GM13976 (cell line): ENCODE data around the gene TENM4.
A peak's percentile ranks its signal among the peaks of the same experiment; 100 is the strongest.

Experiments
- DNase-seq: peaks from one replicate; pipeline ENCODE4 v3.0.0; 2012; ENCODE audit warnings: low spot score
- in situ Hi-C: fragments of 300-500 bp; cut with MboI; formaldehyde crosslinking; loops from one replicate; pipeline ENCODE4 v1.12.0; 2022; ENCODE audit warnings: low sequenced_read_pairs, mixed read lengths, inconsistent platforms; ENCODE audit not compliant: unreplicated experiment
- TF ChIP-seq, protein P1 (sequence below): IDR thresholded peaks from 2 replicates; pipeline ENCODE4 v1.5.1; 2012; ENCODE audit warnings: borderline replicate concordance, mild to moderate bottlenecking; ENCODE audit not compliant: insufficient read depth; ENCODE audit errors: extremely low read depth, missing control alignments, control extremely low read depth

Gene TENM4

DNA sequence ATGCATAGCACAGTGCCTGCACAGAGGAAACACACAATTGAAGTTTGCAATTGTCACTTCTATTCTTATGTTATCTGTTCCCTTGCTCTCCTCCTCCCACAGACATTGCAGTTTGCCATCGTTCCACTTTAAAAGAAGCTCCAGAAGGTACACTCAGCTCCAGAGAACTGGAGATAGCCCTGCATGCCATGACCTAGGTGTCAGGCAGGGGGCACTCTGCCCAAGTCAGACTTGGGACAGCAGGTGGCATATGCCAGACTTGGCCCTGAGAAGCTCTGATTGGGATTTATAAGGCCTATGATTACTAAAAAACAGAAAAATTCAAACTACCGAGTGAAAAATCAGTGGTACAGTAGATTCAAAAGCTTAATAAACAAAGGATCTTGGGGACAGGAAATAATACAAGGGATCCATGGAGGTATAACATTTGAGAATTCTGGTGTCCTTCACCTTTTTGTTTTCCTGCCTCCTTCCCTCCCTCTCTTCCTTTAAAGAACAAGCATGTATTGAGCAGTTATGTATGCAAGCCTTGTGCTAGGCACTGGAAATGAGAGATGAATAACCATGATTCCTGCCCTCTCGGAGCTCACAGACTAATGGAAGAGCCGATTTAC lies 40.0 kb downstream of the TENM4 start:
- TF ChIP-seq, protein P1, sequence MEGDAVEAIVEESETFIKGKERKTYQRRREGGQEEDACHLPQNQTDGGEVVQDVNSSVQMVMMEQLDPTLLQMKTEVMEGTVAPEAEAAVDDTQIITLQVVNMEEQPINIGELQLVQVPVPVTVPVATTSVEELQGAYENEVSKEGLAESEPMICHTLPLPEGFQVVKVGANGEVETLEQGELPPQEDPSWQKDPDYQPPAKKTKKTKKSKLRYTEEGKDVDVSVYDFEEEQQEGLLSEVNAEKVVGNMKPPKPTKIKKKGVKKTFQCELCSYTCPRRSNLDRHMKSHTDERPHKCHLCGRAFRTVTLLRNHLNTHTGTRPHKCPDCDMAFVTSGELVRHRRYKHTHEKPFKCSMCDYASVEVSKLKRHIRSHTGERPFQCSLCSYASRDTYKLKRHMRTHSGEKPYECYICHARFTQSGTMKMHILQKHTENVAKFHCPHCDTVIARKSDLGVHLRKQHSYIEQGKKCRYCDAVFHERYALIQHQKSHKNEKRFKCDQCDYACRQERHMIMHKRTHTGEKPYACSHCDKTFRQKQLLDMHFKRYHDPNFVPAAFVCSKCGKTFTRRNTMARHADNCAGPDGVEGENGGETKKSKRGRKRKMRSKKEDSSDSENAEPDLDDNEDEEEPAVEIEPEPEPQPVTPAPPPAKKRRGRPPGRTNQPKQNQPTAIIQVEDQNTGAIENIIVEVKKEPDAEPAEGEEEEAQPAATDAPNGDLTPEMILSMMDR: peak; percentile 50
- peak; percentile 23 for DNase-seq
- in situ Hi-C loops: no loop called here

DNA sequence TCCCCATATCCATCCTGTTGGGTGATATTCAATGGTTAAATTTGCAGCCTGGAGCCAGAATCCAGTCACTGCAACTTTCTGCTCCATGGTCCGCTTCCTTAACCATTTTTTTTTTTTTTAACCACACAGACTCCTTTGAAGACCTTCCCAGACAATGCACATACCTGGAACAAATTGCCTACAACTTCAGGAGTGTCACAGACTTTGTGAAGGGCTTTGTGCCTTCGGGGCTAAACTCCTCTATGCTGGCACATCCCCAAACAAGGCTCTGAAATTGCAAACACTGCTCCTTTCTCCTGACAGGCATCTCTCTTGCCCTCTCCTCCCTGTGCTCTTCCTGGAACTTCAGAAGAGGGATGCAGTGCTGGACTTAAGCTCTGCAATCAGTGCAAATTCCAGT lies 40.6 kb downstream of the TENM4 start:
- TF ChIP-seq, protein P1: no peak
- no peak for DNase-seq
- in situ Hi-C loops: no loop called here

DNA sequence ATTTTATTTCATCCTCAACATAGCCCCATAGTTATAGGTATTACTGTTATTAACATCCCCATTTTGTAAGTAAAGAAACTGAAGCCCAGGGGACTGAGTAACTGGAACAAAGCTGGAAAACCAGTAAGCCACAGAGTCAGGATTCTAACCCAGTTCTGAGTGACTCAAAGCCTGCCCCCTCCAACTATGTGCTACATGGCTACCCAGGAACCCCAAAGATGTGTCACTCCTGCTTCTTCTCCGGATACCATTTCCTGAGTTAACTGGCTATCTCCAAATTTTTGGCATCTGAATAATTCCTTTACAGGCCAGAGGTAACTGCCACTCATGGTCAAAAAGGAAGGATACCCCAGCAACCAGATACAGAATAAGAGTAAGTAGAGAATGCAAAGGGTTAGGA lies 43.6 kb downstream of the TENM4 start:
- in situ Hi-C loops: no loop called here
- no peak for DNase-seq
- TF ChIP-seq, protein P1: no peak

DNA sequence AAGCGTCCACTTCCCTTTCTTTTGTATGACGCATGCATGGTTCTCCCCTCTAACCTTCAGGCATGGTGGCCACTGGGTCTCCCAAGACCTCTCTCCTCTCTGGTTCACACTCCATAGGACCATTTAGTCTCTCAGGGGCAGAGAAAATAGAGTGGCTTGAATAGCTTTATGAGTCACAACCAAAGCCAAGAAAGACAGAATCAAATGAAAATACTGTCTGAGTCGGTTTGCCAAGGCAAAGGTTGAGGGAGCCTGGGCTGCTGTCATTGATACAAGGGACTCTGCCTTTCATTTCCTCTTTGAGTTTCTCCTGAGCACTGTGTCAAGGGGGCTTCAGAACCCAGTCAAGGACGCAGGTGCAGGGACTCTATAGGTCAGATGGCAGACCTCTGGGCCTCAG lies 44.2 kb downstream of the TENM4 start:
- TF ChIP-seq, protein P1: no peak
- in situ Hi-C loops: no loop called here
- DNase-seq: no peak

DNA sequence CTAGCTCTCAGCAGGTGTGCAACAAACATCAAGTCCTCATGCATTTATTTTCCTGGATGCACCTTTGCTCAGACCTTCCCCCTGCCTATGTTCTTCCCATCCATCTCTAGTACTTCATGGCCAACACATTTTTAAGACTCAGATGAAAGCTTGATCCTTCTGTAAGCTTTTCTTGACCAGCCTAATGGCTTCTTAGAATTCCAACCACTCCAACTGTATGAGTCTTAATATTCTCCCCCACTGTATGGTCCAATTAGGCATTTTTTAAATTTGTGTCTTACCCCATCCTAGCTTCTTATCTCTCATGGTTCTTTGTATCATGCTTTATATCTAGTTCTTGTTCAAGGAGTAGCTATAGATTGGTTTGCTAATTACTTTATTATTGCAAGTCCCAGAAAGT lies 44.8 kb downstream of the TENM4 start:
- TF ChIP-seq, protein P1: no peak
- in situ Hi-C loops: no loop called here
- DNase-seq: no peak

DNA sequence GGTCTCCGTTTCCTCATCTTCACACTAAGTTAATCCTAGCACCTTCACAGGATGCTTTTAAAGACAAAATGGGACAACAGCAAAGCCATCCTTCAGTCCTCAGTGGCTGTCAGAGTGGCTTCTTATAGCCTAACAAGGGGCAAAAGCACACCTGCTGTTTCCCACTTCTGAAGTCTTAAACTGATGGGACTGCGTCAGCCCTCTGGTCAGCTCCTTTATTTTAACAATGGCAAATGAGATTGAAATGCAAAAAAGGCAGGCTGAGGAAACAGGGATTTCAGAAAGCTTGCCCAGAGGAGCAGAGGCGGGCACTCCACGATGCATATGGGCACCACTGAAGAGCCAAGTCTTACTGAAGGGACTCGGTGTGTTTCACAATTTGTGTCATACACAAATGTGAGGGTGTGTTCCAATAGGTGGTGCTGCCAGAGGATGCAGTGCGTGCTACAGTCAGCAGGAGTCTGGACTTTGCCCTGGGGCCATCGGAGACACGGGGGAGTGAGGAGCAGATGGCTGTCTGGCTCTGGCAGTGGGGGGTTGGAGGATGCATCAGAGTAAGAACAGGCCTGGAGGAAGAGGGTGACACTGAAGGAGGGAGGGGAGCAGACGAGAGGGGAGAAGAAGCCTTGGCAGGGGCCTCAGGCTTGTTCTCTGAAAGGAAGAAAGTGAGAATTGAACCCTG lies 47.3 kb downstream of the TENM4 start:
- no peak for DNase-seq
- TF ChIP-seq, protein P1: no peak
- in situ Hi-C loops: no loop called here
